Gastroesophageal sphincter (tissue), 3 donors: ENCODE data around the gene NXPH1.

Experiments
- CTCF ChIP-seq, 4 experiments: fragments of 200-600 bp in 2 of 4; fragments of 450-650 bp in 2 of 4; sonication (generic) in 1 of 4; IDR thresholded peaks; one replicate each; pipeline ENCODE4 v1.5.1; 2017 to 2019; ENCODE audit warnings: antibody characterized with exemption in 4 of 4, mild to moderate bottlenecking in 2 of 4, moderate library complexity in 2 of 4
- EP300 ChIP-seq: sonication (generic); formaldehyde crosslinking; IDR thresholded peaks from one replicate; pipeline ENCODE4 v1.6.1; 2017; ENCODE audit warnings: antibody characterized with exemption, mild to moderate bottlenecking
- POLR2A ChIP-seq, 2 donors: fragments of 450-650 bp; IDR thresholded peaks; one replicate each; pipeline ENCODE4 v1.6.1; 2017; ENCODE audit warnings: antibody characterized with exemption in 2 of 2, mild to moderate bottlenecking in 2 of 2, moderate library complexity in 1 of 2
- POLR2AphosphoS5 ChIP-seq: sonication (generic); formaldehyde crosslinking; IDR thresholded peaks from one replicate; pipeline ENCODE4 v1.6.1; 2017; ENCODE audit warnings: antibody characterized with exemption

- no peak for TF ChIP-seq POLR2AphosphoS5
- TF ChIP-seq CTCF (IDR thresholded peaks at IDR 0.05): no peak
- TF ChIP-seq POLR2A (IDR thresholded peaks at IDR 0.05): no peak
- TF ChIP-seq EP300: no peak
Measured at GRCh38 chr7:8453535-8453934, 20.1 kb downstream of the NXPH1 start.
